HG02678 (cell line): ENCODE measurements around the gene MAD1L1.

Source experiments
- ATAC-seq: cut with Tn5 transposase; IDR thresholded peaks from one replicate; pipeline ENCODE4 v1.9.1; 2021; ENCODE audit warnings: mild to moderate bottlenecking, moderate library complexity; ENCODE audit not compliant: unreplicated experiment

The MAD1L1 gene

DNA sequence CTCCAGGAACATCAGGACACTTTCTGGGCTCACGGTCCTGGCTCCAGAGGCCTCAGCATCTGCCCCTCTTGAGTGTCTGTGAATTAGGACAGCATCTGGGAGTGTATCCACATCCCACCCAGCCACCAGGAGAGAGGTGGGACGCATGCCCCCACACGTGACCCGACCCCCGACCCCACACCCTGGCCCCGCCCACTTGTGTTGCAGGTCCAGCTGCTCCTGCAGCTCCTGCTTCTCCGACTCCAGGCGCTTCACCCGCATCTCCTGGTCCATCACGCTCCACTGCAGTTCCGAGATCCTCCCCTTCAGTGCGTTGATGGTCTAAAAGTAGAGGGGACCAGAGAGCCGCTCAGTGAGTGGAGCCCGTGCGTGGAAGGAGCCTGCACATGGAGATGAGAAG, 13.6 kb downstream of the MAD1L1 start:
- ATAC-seq, result no peak

DNA sequence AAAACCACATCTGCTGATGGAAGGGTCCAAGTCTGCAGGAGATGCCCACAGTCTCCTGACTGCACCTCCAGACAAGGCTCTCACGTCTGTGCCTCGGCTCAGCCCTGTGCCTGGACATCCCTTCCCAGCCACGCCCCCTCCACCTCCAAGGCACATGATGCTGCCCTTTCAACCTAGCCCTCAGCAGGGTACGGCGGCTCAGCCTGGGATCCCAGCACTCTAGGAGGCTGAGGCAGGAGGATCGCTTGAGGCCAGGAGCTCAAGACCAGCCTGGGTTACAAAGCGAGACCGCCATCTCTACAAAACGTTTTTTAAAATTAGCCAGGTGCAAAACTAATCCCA, 14.3 kb downstream of the MAD1L1 start:
- no peak for ATAC-seq

DNA sequence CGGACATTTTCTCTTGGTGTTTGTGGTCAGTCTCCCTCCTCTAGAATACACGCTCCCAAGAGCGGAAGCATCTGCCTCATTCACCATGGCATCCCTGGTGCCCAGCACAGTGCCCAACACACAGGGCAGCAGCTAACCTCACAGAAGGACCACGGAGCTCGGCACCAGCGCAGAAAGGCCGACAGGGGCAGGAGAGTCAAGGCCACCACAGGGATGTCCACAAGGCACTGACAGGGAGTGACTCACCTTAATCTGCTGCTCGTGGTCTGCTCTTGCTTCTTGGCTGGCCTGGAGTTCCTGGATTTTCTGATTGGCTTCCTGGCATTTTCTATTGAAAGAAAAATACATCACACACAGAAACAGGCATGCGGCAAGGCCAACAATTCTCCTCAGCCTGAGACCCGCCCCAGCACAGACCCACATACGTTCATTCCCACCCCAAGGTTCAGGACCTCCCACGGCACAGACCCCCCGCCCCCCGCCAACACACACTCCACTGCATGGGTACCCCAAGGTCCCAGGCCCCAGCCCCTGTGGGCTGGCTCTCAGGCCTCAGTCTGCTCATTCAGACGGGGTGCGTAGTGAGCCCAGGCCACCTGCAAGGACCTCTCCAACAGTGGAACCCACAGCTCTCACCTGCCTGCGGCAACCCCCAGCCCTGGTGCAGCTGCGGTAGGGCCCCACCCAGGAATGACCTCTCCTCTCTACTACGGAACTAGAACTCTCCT, 14.9 kb downstream of the MAD1L1 start:
- ATAC-seq, result no peak

DNA sequence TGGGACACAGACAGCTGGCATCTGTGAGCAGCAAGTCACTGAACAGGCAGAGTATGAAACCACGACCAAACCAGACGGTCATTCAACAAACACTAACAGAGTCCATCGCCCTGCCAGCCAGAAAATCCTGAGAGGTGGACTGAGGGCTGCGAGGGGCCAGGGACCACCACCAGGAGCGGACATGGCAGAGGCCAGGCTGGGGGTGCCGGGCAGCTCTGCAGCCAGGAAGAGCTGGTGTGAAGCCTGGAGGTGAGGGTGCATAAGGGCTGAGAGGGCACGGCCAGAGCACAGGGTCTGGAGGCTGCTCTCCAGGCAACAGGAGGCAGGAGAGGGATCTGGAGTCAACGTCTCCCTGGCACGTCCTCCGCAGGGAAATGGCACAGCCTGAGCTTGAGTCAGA, 15.5 kb downstream of the MAD1L1 start:
- ATAC-seq, result no peak

GRCh38 chr7:2215851-2216250, 16.9 kb downstream of the MAD1L1 start:
- no peak for ATAC-seq

GRCh38 chr7:2214636-2215035, 18.1 kb downstream of the MAD1L1 start:
- no peak for ATAC-seq

DNA sequence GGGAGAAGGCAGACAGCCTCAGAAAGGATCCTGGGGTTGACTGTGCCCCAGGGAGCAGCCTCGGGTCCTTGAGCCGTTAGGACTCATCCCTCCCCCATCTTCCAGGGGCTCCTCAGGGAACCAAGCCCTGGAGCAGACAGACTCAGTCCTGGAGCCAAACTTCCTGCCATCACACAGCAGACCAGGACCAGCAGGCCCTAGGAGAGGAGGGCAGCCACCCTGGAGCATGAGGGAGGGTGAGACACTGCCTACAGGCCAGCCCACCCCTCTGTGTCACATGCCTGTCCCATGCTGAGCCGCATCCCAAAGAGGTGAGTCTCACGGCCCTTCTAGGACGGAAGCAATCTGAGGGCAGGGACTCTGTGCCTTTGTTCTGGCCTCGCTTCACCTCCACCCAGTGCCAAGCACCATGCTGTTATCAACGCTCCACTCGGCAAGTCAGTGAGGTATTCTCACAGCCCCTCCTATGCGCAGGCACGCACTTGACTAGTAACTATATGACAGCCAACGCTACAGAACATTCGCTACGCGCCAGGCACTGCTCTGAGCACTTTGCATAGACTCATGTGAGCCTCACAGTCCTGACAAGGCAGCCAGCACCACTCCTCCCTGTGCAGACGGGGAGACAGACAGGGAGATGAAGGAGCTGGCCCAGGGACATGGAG, 19.1 kb downstream of the MAD1L1 start:
- no peak for ATAC-seq

- ATAC-seq, result no peak
Measured at GRCh38 chr7:2212906-2213305, 19.8 kb downstream of the MAD1L1 start.

GRCh38 chr7:2211926-2212325, 20.8 kb downstream of the MAD1L1 start:
- no peak for ATAC-seq

DNA sequence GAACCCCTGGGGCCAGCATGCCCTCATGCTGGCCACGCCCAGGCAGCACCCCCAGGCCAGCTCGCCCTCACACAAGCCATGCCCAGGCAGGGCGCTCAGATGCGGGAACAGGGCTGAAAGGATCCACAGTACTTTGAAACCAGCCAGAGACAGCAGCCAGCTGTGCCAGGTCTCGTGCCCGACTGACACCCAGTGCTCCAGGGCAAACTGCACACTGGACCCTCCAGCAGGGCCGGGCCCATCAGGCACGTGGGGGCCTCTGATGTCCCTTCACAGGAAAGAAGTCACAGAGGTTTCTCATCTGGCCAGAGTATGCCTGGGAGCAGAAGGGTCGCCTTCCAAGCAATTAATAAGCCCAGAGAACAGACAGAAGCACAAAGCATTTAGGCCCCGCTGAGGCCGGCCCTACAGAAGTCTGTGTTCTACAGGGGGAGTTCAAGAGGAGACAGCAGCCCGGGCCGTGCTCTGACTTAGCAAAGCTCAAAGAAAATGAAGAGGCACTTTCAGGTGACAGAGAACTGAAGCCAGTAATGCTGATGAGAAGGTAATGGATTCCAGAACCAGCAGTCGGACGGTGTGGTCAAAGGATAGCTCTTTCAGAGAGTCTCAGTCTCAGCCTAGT, 21.4 kb downstream of the MAD1L1 start:
- ATAC-seq, result no peak

GRCh38 chr7:2210551-2211258, 22.0 kb downstream of the MAD1L1 start:
- no peak for ATAC-seq

DNA sequence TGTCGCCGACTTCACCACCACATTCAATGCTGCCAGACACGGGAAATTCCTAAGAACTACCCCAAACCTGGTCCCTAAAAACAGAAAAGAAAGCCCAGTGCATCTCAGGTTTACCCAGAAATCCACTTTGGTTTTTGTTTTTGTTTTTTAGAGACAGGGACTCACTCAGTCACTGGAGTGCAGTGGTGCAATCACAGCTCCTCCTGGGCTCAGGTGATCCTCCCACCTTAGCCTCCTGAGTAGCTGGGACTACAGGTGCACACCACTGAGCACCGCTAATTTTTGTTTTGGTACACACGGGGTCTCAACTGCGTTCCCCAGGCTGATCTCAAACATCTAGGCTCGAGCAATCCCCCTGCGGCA, 22.8 kb downstream of the MAD1L1 start:
- no peak for ATAC-seq

GRCh38 chr7:2209146-2209960, 23.4 kb downstream of the MAD1L1 start:
- ATAC-seq, result peak; percentile 64

DNA sequence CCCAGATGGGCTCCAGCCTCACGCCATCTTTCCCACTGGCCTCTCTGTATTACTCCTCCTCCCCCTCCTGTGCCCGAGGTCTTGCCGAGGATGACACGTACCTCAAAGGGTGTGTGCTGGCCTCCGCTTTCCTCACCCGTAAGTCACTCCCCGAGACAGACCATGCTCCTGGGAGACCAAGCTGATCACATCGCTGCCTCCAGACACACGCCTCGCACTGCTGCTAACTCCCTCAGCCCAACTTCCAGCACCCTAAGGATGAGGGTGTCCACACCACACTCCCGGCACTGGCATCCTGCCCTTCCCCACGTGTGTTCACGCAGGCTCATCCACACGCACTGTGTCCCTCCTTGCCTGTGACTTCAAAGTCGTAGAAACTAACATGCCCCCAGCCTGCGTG, 24.0 kb downstream of the MAD1L1 start:
- ATAC-seq, result no peak

- ATAC-seq, result no peak
Measured at GRCh38 chr7:2205036-2205780, 27.5 kb downstream of the MAD1L1 start.

- ATAC-seq, result no peak
Measured at GRCh38 chr7:2204446-2204845, 28.3 kb downstream of the MAD1L1 start.

- no peak for ATAC-seq
Measured at GRCh38 chr7:2203766-2204300, 28.9 kb downstream of the MAD1L1 start.

- no peak for ATAC-seq
Measured at GRCh38 chr7:2202901-2203765, 29.6 kb downstream of the MAD1L1 start.

DNA sequence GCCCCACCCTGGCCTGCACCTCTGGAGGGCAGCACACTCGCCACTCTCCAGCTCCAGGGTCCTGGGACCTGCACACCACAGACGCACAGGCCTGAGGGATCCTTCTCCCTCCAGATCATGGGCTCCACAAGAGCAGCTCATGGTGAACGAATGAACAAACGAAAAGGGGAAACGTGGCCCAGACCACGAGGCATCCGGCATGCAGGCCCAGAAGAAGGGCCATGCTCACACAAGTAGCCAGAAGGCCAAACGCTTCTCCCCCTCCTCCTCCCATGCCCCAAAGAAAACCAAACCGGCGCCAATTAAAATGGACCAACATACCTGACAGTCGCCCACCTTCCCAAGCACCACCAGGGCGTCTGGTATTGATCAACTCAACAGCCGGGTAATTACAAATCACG, 30.4 kb downstream of the MAD1L1 start:
- ATAC-seq, result no peak
